GM23248 (cell line): Measurements from ENCODE around the gene SAMD14. TPM values are rescaled to one million over a fixed set of nuclear protein-coding genes. Genes with fewer than 3 reads are reported as not detected.

Experiments
- DNase-seq: peaks from one replicate; pipeline ENCODE4 v3.0.0-alpha.2; 2015
- H2AFZ ChIP-seq: fragments of 200-600 bp; sonication (generic); 2 replicates; pipeline ENCODE4 v1.6.1; 2016; ENCODE audit warnings: antibody characterized with exemption
- H3F3A ChIP-seq: fragments of 200-600 bp; sonication (generic); 2 replicates; pipeline ENCODE4 v1.6.1; 2016; ENCODE audit warnings: mild to moderate bottlenecking, antibody characterized with exemption, mixed run types; ENCODE audit not compliant: insufficient read depth
- H3K27ac ChIP-seq: fragments of 200-600 bp; sonication (generic); 2 replicates; pipeline ENCODE4 v1.5.1; 2016; ENCODE audit warnings: mild to moderate bottlenecking
- H3K27me3 ChIP-seq: fragments of 200-600 bp; sonication (generic); replicated peaks from 2 replicates; pipeline ENCODE4 v1.6.1; 2016; ENCODE audit warnings: mild to moderate bottlenecking; ENCODE audit not compliant: insufficient read depth
- H3K36me3 ChIP-seq: fragments of 200-600 bp; sonication (generic); 2 replicates; pipeline ENCODE4 v1.6.1; 2016; ENCODE audit warnings: low read depth, mild to moderate bottlenecking
- H3K4me1 ChIP-seq: fragments of 200-600 bp; sonication (generic); 2 replicates; pipeline ENCODE4 v1.6.1; 2016; ENCODE audit warnings: mild to moderate bottlenecking; ENCODE audit not compliant: insufficient read depth
- H3K4me2 ChIP-seq: fragments of 200-600 bp; sonication (generic); one replicate; pipeline ENCODE4 v1.6.1; 2016; ENCODE audit warnings: mild to moderate bottlenecking; ENCODE audit not compliant: unreplicated experiment
- H3K4me3 ChIP-seq: fragments of 200-600 bp; sonication (generic); 2 replicates; pipeline ENCODE4 v1.5.1; 2016; ENCODE audit warnings: mild to moderate bottlenecking
- H3K79me2 ChIP-seq: fragments of 200-600 bp; sonication (generic); 2 replicates; pipeline ENCODE4 v1.6.1; 2016; ENCODE audit warnings: mild to moderate bottlenecking; ENCODE audit not compliant: insufficient read depth
- H3K9ac ChIP-seq: fragments of 200-600 bp; sonication (generic); 2 replicates; pipeline ENCODE4 v1.6.1; 2016; ENCODE audit warnings: mild to moderate bottlenecking
- H3K9me2 ChIP-seq: fragments of 200-600 bp; sonication (generic); 2 replicates; pipeline ENCODE4 v1.6.1; 2016; ENCODE audit warnings: mixed run types, mild to moderate bottlenecking, moderate library complexity; ENCODE audit not compliant: insufficient read depth
- H3K9me3 ChIP-seq: fragments of 200-600 bp; sonication (generic); one replicate; pipeline ENCODE4 v1.6.1; 2017; ENCODE audit warnings: low read depth
- H4K20me1 ChIP-seq: fragments of 200-600 bp; sonication (generic); 2 replicates; pipeline ENCODE4 v1.6.0; 2016; ENCODE audit not compliant: insufficient read depth
- EZH2 ChIP-seq: fragments of 200-600 bp; sonication (generic); IDR thresholded peaks from 2 replicates; pipeline ENCODE4 v1.6.1; 2018; ENCODE audit warnings: antibody characterized with exemption, mild to moderate bottlenecking; ENCODE audit not compliant: insufficient read depth, poor library complexity, severe bottlenecking
- EZH2phosphoT487 ChIP-seq: fragments of 200-600 bp; sonication (generic); IDR thresholded peaks from 2 replicates; pipeline ENCODE4 v1.6.1; 2018; ENCODE audit warnings: antibody characterized with exemption, moderate library complexity, mild to moderate bottlenecking, low read depth; ENCODE audit not compliant: insufficient read depth
- WGBS, 2 experiments: methylation state at CpG; one replicate each; pipeline ENCODE4 v1.1.6; 2015 to 2017; ENCODE audit warnings: low lambda C conversion rate in 2 of 2, low coverage in 1 of 2; ENCODE audit errors: missing lambda C conversion rate in 2 of 2; 5-methylcytosine and 5-hydroxymethylcytosine counted together
- in situ Hi-C: fragments of 300-500 bp; cut with MboI; formaldehyde crosslinking; loops from 2 replicates; pipeline ENCODE4 v1.15.0; 2020
- polyA plus RNA-seq: library from polyadenylated mRNA; unstranded; fragments of >200 nt; fragmentation: Nextera tagmentation; extraction: Ambion mirVana; gene quantifications from 2 replicates; pipeline ENCODE4 v1.2.1, GENCODE V29; 2016
- total RNA-seq: library from RNA; depleted of rRNA; stranded (reverse); fragments of >200 nt; shearing (Covaris generic); gene quantifications from 2 replicates; pipeline ENCODE4 v1.2.3, GENCODE V29; 2014

SAMD14 gene
- total and polyA plus RNA-seq, 2 experiments from 2014 or later: 1.3 to 3.0 TPM

DNA sequence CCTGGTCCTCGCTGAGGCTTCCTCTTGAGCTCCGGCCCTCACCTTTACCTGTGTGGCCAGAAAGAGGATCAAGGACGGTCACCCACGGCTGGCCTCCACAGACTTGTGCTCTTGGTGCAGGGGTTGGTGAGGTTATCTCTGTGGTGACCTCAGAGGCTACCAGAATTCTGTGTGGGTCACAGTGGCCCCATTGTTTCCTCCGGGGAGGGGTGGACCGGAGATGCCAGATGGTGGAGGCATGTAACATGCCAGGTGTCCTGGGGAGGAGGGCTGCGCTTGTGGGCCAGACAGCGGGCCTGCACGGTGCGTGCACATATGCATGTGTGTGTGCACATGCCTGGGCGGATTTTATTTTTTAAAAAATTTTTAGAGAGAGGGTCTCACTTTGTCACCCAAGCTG lies 42.2 kb upstream of the SAMD14 start:
- H3K4me3 ChIP-seq: no peak overlapping the region
- H3K79me2 ChIP-seq: no peaks in the 10 kb centered on the region
- no peak for TF ChIP-seq EZH2
- TF ChIP-seq EZH2phosphoT487: no peak
- no peaks in the 10 kb centered on the region for H3K36me3 ChIP-seq
- no peak for DNase-seq
- no peaks in the 10 kb centered on the region for H4K20me1 ChIP-seq
- no peak overlapping the region for H3K27ac ChIP-seq
- no peak overlapping the region for H3K4me2 ChIP-seq
- no peaks in the 10 kb centered on the region for H3K9me2 ChIP-seq
- H3K4me1 ChIP-seq: peaks cover 27% of the 10 kb centered on the region
- no peaks in the 10 kb centered on the region for H3K9me3 ChIP-seq
- no peaks in the 10 kb centered on the region for H3K27me3 ChIP-seq
- 93 to 94% methylated on average over 11 of the region's 11 CpGs for WGBS, 2 experiments
- in situ Hi-C loops: loop anchor here (5.0 kb wide), 1 partner anchor 100 kb away; the partner anchor contains the start of gene TMEM92
- no peak overlapping the region for H2AFZ ChIP-seq
- no peak overlapping the region for H3K9ac ChIP-seq
- peaks cover 35% of the 10 kb centered on the region for H3F3A ChIP-seq

DNA sequence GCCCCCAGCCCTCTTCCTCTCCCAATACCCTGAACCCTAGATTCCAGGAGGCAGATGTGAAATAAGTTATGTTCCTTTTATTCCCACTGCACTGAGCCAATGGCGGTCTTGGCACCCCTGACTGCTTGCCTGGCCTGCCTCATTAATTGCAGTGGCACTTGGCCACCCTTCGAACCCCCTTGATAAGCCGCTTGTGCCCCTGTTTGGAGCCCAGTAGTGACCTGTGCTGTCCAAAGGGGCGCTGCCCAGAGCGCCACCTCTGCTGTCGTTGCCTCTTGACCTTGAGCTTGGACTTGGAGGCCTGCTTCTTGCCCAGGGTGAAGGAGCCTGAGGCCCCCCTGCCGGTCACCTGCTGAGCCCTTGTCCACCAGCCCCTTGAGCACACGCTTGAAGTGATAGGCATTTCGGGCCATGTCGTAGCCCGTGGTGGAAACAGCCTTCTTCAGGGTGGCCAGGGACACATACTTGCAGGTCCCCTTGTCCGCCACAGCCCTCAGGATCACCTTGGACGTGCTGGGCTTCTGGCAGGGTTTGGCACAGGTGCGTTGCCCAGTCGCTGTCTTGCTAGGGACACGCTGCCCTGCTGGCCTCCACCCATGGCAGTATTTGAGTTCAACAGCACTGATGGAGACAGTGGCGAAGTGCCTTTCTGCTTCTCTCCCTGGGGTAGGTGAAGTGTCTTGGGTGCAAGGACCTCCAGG lies 41.6 kb upstream of the SAMD14 start:
- Histone ChIP-seq H3K9me3 (no peaks in the 10 kb centered on the region), H3K9ac (no peak overlapping the region), H3K4me3 (no peak overlapping the region), H2AFZ (no peak overlapping the region), H3F3A (peaks cover 29% of the 10 kb centered on the region), H3K4me1 (peaks cover 22% of the 10 kb centered on the region), H3K79me2 (no peaks in the 10 kb centered on the region), H3K9me2 (no peaks in the 10 kb centered on the region), H3K27me3 (no peaks in the 10 kb centered on the region), H4K20me1 (no peaks in the 10 kb centered on the region), H3K36me3 (no peaks in the 10 kb centered on the region), H3K27ac (no peak overlapping the region), H3K4me2 (no peak overlapping the region)
- whole genome bisulfite sequencing, 2 experiments: 91% methylated on average over 17 of the region's 17 CpGs
- no peak for DNase-seq
- in situ Hi-C loops: loop anchor here (5.0 kb wide), 1 partner anchor 101 kb away; the partner anchor contains the start of gene TMEM92
- TF ChIP-seq EZH2 (no peak), EZH2phosphoT487 (no peak)

DNA sequence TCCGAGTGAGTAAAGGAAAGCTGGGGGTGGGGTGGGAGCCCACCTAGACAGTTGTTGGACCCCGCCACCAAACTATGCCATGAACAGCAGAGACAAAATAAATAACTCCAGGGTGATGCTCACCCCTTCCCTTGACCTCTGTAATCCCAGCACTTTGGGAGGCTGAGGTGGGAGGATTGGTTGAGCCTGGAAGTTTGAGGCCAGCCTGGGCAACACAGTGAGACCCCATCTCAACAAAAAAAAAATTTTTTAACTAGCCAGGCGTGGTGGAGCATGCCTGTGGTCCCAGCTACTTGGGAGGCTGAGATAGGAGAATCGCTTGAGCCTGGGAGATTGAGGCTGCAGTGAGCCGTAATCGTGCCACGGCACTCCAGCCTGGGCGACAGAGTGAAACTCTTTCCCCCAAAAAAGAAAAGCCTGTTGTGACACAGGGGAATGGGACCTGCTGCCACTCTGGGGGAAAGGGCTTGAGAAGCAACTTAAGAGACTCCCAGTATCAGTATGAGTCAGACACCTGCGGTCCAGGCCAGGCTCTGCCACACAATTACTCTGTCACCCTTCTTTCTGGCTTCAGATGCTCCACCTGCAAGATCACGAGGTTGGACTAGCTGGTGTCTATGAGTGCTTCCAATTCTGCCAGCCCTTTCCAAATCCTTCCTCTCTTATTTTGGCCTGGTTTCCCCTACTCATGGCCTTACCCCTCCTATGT lies 40.9 kb upstream of the SAMD14 start:
- no peak overlapping the region for H3K9ac ChIP-seq
- peaks cover 17% of the 10 kb centered on the region for H3K4me1 ChIP-seq
- 87 to 95% methylated on average over 10 of the region's 10 CpGs for WGBS, 2 experiments
- no peak for DNase-seq
- no peaks in the 10 kb centered on the region for H3K79me2 ChIP-seq
- no peaks in the 10 kb centered on the region for H3K9me2 ChIP-seq
- H3F3A ChIP-seq: peaks cover 29% of the 10 kb centered on the region
- no peak overlapping the region for H3K27ac ChIP-seq
- in situ Hi-C loops: loop anchor here (5.0 kb wide), 1 partner anchor 101 kb away; the partner anchor contains the start of gene TMEM92
- no peak for TF ChIP-seq EZH2phosphoT487
- no peak for TF ChIP-seq EZH2
- no peak overlapping the region for H3K4me2 ChIP-seq
- no peak overlapping the region for H3K4me3 ChIP-seq
- H3K27me3 ChIP-seq: no peaks in the 10 kb centered on the region
- H3K9me3 ChIP-seq: no peaks in the 10 kb centered on the region
- H2AFZ ChIP-seq: no peak overlapping the region
- no peaks in the 10 kb centered on the region for H3K36me3 ChIP-seq
- no peaks in the 10 kb centered on the region for H4K20me1 ChIP-seq

DNA sequence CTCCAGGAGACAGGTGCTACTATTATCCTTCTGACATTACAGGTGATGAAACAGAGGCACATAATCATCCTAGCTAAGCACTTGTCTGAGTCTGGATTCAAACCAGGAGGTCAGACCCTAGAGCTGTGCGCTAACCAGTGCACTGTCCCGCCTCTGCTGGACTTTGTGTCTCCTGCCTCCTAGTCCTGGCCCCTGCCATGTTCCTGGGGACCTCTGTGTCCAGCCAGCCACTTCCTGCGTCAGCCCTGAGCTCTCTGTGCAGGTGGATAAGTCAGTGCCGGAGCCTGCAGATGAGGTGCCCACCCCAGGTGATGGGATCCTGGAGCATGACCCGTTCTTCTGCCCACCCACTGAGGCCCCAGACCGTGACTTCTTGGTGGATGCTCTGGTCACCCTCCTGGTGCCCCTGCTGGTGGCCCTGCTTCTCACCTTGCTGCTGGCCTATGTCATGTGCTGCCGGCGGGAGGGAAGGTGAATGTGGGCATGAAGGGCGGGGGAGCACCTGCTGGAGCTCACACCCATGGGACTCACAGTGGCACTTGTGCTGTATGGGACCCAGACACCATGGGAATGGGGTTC lies 40.0 kb upstream of the SAMD14 start:
- DNase-seq: no peak
- H3K4me3 ChIP-seq: no peak overlapping the region
- H3K36me3 ChIP-seq: no peaks in the 10 kb centered on the region
- in situ Hi-C loops: loop anchor here (5.0 kb wide), 1 partner anchor 102 kb away; the partner anchor contains the start of gene TMEM92
- H3K9me2 ChIP-seq: no peaks in the 10 kb centered on the region
- H3K9me3 ChIP-seq: no peaks in the 10 kb centered on the region
- no peak overlapping the region for H2AFZ ChIP-seq
- no peaks in the 10 kb centered on the region for H3K27me3 ChIP-seq
- H3K9ac ChIP-seq: no peak overlapping the region; the same call in 1 of the 2 replicates
- WGBS, 2 experiments: 86 to 89% methylated on average over 9 of the region's 9 CpGs
- peaks cover 22% of the 10 kb centered on the region for H3F3A ChIP-seq
- no peaks in the 10 kb centered on the region for H3K79me2 ChIP-seq
- no peak overlapping the region for H3K4me2 ChIP-seq
- H3K4me1 ChIP-seq: peaks cover 15% of the 10 kb centered on the region
- H3K27ac ChIP-seq: 0 out of 2 replicates have a peak overlapping the region, but pooled peaks have one; percentile 6
- TF ChIP-seq EZH2 (no peak), EZH2phosphoT487 (no peak)
- no peaks in the 10 kb centered on the region for H4K20me1 ChIP-seq
